HepG2 (cell line): ENCODE measurements around the gene CD44. TPM values are rescaled to one million over a fixed set of nuclear protein-coding genes. Genes with fewer than 3 reads are reported as not detected.

ENCODE experiments used
- ATAC-seq: fragments of 200-7000 bp; cut with Tn5 transposase; 3 replicates; pipeline ENCODE4 v1.9.1; 2020; ENCODE audit warnings: mild to moderate bottlenecking, moderate library complexity
- Bru-seq: library from RNA; stranded (reverse); fragments of 400-500 nt; gene quantifications from one replicate; lab custom pipeline; 2021; lab: Mats Ljungman, UMichigan
- BruChase-seq, 2 experiments: library from RNA; stranded (reverse); fragments of 400-500 nt; gene quantifications; one replicate each; lab custom pipeline; 2021; lab: Mats Ljungman, UMichigan
- BruUV-seq: library from RNA; stranded (reverse); fragments of 400-500 nt; replicated peaks from 2 replicates; lab custom pipeline; 2021; lab: Mats Ljungman, UMichigan
- CTCF ChIA-PET: fragments of 300-600 bp; formaldehyde crosslinking; extraction: SDS; loops from one replicate; lab custom pipeline; 2021; ENCODE audit warnings: low total read pairs, inconsistent platforms, low intra/inter-chr PET ratio; lab: Yijun Ruan, JAX
- POLR2A ChIA-PET: fragments of 350-600 bp; sonication (Branson Sonifier 250); formaldehyde crosslinking; loops from one replicate; lab custom pipeline; 2020; ENCODE audit warnings: antibody characterized with exemption, inconsistent platforms; lab: Yijun Ruan, JAX
- DNase-seq: peaks from one replicate; pipeline ENCODE4 v3.0.0-alpha.2; 2015; ENCODE audit warnings: low spot score
- FAIRE-seq: peaks from 3 replicates; lab custom pipeline; 2011; peaks lifted over from hg19 to GRCh38; lab: Jason Lieb, UNC
- H2AFZ ChIP-seq: one replicate; pipeline ENCODE4 v1.6.1; 2011; ENCODE audit warnings: low read length, inconsistent platforms
- H3K27ac ChIP-seq: fragments of 300-600 bp; 3 replicates; pipeline ENCODE4 v1.8.0; 2011; ENCODE audit warnings: mixed run types, mild to moderate bottlenecking, mixed read lengths, low read length, inconsistent platforms; ENCODE audit not compliant: insufficient read depth; ENCODE audit errors: extremely low read length
- H3K27me3 ChIP-seq, 2 experiments: fragments of 200-600 bp in 1 of 2; 2 replicates in 1 of 2; 3 replicates in 1 of 2; pipeline versions ENCODE4 v1.6.0 to v1.8.0; 2011; ENCODE audit warnings: low read length in 2 of 2, mild to moderate bottlenecking in 2 of 2, moderate library complexity in 2 of 2, inconsistent platforms in 1 of 2; ENCODE audit not compliant: insufficient read depth in 2 of 2, control insufficient read depth in 1 of 2
- H3K36me3 ChIP-seq, 2 experiments: fragments of 200-600 bp in 1 of 2; replicated peaks in 1 of 2; 2 replicates in 1 of 2; 3 replicates in 1 of 2; pipeline versions ENCODE4 v1.5.1 to v1.8.0; 2011; ENCODE audit warnings: low read length in 2 of 2, inconsistent platforms in 1 of 2; ENCODE audit not compliant: insufficient read depth in 2 of 2, control insufficient read depth in 1 of 2
- H3K4me1 ChIP-seq: 2 replicates; pipeline ENCODE4 v1.5.1; 2012; ENCODE audit warnings: low read length, inconsistent platforms; ENCODE audit not compliant: insufficient read depth
- H3K4me2 ChIP-seq: 2 replicates; pipeline ENCODE4 v1.6.0; 2011; ENCODE audit warnings: low read depth, low read length, inconsistent platforms
- H3K4me3 ChIP-seq, 3 experiments: fragments of 200-600 bp in 1 of 3; sonication (generic), shearing (Covaris generic) in 1 of 3; replicated peaks in 1 of 3; 2 replicates each; pipeline ENCODE4 v1.5.1; 2011 to 2016; ENCODE audit warnings: low read length in 3 of 3, inconsistent platforms in 2 of 3, low read depth in 2 of 3, mild to moderate bottlenecking in 2 of 3, control low read depth in 1 of 3, mixed read lengths in 1 of 3; ENCODE audit not compliant: insufficient read depth in 1 of 3
- H3K79me2 ChIP-seq: one replicate; pipeline ENCODE4 v1.6.1; 2011; ENCODE audit warnings: low read length, inconsistent platforms; ENCODE audit not compliant: insufficient read depth
- H3K9ac ChIP-seq: 2 replicates; pipeline ENCODE4 v1.6.0; 2011; ENCODE audit warnings: mild to moderate bottlenecking, low read depth, low read length, inconsistent platforms; ENCODE audit not compliant: insufficient read depth
- H3K9me3 ChIP-seq: 2 replicates; pipeline ENCODE4 v1.5.1; 2012; ENCODE audit warnings: mild to moderate bottlenecking, low read length
- H4K20me1 ChIP-seq: 2 replicates; pipeline ENCODE4 v1.6.0; 2011; ENCODE audit warnings: inconsistent platforms, mild to moderate bottlenecking, low read length, moderate library complexity; ENCODE audit not compliant: insufficient read depth
- MTF2 ChIP-seq: sonication (generic); formaldehyde crosslinking; IDR thresholded peaks from 2 replicates; pipeline ENCODE4 v1.5.0; 2020; ENCODE audit warnings: missing genetic modification reagents, borderline replicate concordance
- WGBS: methylation state at CpG from one replicate; pipeline ENCODE4 v1.1.6; 2017; ENCODE audit warnings: low lambda C conversion rate; 5-methylcytosine and 5-hydroxymethylcytosine counted together
- in situ Hi-C: cut with HindIII; loops from 2 replicates; pipeline ENCODE4 v1.10.0; 2017; ENCODE audit warnings: low pct_unique_long_range_greater_than_20kb; ENCODE audit not compliant: extremely low pct_ligation_motif_present
- intact Hi-C: fragments of 100-400 bp; cut with micrococcal nuclease; formaldehyde crosslinking; loops from one replicate; pipeline ENCODE4 v1.10.0; 2022; ENCODE audit not compliant: unreplicated experiment
- long read RNA-seq, 2 experiments: library from RNA in 1 of 2; library from polyadenylated mRNA in 1 of 2; stranded (forward) in 1 of 2; unstranded in 1 of 2; transcript quantifications; one replicate each; pipeline ENCODE4 v2.0.0, GENCODE V29; 2019 to 2022
- polyA minus RNA-seq, 3 experiments: library from RNA; depleted of rRNA, polyadenylated mRNA; stranded (reverse); fragments of >200 nt; gene quantifications; 2 replicates each; pipeline ENCODE4 v1.2.3, GENCODE V29; 2011; ENCODE audit warnings: low replicate concordance in 1 of 3
- polyA plus RNA-seq, 8 experiments: library from polyadenylated mRNA; depleted of rRNA in 3 of 8; stranded (reverse) in 7 of 8; unstranded in 1 of 8; fragments of >200 nt; fragmentation: Illumina TruSeq in 4 of 8; extraction: Trizol in 4 of 8; gene quantifications; 2 replicates each; pipeline versions ENCODE4 v1.2.1 to v1.2.3, GENCODE V29; 2011 to 2016; ENCODE audit warnings: low read depth in 4 of 8, missing spikeins in 1 of 8, mixed read lengths in 1 of 8; ENCODE audit not compliant: insufficient read depth in 1 of 8
- total RNA-seq, 5 experiments: library from RNA; depleted of rRNA; stranded (reverse); fragments of >200 nt; fragmentation: Illumina TruSeq; extraction: Trizol; gene quantifications; 2 replicates each; pipeline ENCODE4 v1.2.3, GENCODE V29; 2016; ENCODE audit warnings: low read depth in 1 of 5
- TF ChIP-seq, protein P1 (sequence below): sonication (generic); formaldehyde crosslinking; IDR thresholded peaks from 2 replicates; pipeline ENCODE4 v1.5.0; 2020; ENCODE audit warnings: mild to moderate bottlenecking, missing genetic modification reagents

Gene CD44
- total RNA-seq (2016; rRNA removed; fragmentation: Illumina TruSeq; extraction: Trizol) (0.02 TPM in 1 of 2 replicates, not detected in the other), polyA plus RNA-seq (2011; rRNA removed) (0.11 and 0.29 TPM in 2 replicates), polyA minus RNA-seq (2011; rRNA and poly(A)+ RNA removed; ENCODE audit: low replicate concordance) (343 TPM in 1 of 2 replicates, not detected in the other), Bru-seq, nascent RNA (percentile 25 among the genes with signal in this experiment), BruChase-seq, experiment 1, labeled RNA remaining after a 6-hour chase (percentile 29 among the genes with signal in this experiment), BruChase-seq, experiment 2, labeled RNA remaining after a 2-hour chase (percentile 27 among the genes with signal in this experiment)
- not detected in 2 replicates for total RNA-seq (2016; cell fraction: cytosol; rRNA removed; fragmentation: Illumina TruSeq; extraction: Trizol; ENCODE audit: low read depth)
- total RNA-seq (2016; cell fraction: insoluble cytoplasmic fraction; rRNA removed; fragmentation: Illumina TruSeq; extraction: Trizol): not detected in 2 replicates
- total RNA-seq (2016; cell fraction: membrane; rRNA removed; fragmentation: Illumina TruSeq; extraction: Trizol): not detected in 2 replicates
- not detected in 2 replicates for total RNA-seq (2016; cell fraction: nucleus; rRNA removed; fragmentation: Illumina TruSeq; extraction: Trizol)
- 0.16 and 0.21 TPM in 2 replicates for polyA plus RNA-seq (2011; cell fraction: cytosol; rRNA removed)
- not detected in 2 replicates for polyA plus RNA-seq (2011; cell fraction: nucleus; rRNA removed)
- polyA plus RNA-seq (2012): not detected in 2 replicates
- polyA plus RNA-seq (2016; cell fraction: cytosol; fragmentation: Illumina TruSeq; extraction: Trizol; ENCODE audit: low read depth): not detected in 2 replicates
- not detected in 2 replicates for polyA plus RNA-seq (2016; cell fraction: insoluble cytoplasmic fraction; fragmentation: Illumina TruSeq; extraction: Trizol; ENCODE audit: low read depth)
- not detected in 2 replicates for polyA plus RNA-seq (2016; cell fraction: membrane; fragmentation: Illumina TruSeq; extraction: Trizol; ENCODE audit: low read depth)
- not detected in 2 replicates for polyA plus RNA-seq (2016; cell fraction: nucleus; fragmentation: Illumina TruSeq; extraction: Trizol; ENCODE audit: insufficient read depth, low read depth)
- 0.97 TPM in 1 of 2 replicates, not detected in the other for polyA minus RNA-seq (2011; cell fraction: cytosol; rRNA and poly(A)+ RNA removed)
- 0.39 and 0.62 TPM in 2 replicates for polyA minus RNA-seq (2011; cell fraction: nucleus; rRNA and poly(A)+ RNA removed)
- long read RNA-seq, experiment 1: 0 reads
- long read RNA-seq, experiment 2: 0 reads

DNA sequence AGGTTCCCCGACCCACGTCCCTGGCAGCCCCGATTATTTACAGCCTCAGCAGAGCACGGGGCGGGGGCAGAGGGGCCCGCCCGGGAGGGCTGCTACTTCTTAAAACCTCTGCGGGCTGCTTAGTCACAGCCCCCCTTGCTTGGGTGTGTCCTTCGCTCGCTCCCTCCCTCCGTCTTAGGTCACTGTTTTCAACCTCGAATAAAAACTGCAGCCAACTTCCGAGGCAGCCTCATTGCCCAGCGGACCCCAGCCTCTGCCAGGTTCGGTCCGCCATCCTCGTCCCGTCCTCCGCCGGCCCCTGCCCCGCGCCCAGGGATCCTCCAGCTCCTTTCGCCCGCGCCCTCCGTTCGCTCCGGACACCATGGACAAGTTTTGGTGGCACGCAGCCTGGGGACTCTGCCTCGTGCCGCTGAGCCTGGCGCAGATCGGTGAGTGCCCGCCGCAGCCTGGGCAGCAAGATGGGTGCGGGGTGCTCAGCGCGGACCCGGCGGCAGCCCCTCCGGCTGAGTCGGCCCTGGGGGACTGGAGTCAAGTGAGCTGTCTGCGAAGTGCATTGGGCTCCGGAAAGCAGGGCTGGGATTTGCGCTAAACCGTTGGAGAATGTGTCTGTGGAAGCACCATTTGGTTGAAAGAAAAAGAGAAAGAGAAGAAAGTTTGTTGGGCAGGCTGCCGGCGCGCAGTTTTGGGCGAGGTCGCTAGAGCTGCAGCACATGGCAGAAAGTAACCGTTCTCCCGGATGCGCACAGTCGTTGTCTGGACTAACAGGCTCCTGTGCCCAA lies at the start of gene CD44:
CD44 (plus strand) TSS at position 229 of the 779 bp plus-strand sequence; CDS start at position 362, 133 bp downstream.
- H3K79me2 ChIP-seq: no peaks in the 10 kb centered on the region
- no TSS peak for BruUV-seq
- FAIRE-seq: no peak
- 27% methylated on average over 43 of the region's 55 CpGs for WGBS
- ChIA-PET POLR2A (no interaction called here), CTCF (no interaction called here)
- peak within 1 kb of the TSS in 1 of 3 experiments; percentile 23; a peak in 1 of 6 replicates for H3K4me3 ChIP-seq
- no peaks in the 10 kb centered on the region for H4K20me1 ChIP-seq
- H3K27me3 ChIP-seq: peaks cover 4 to 46% of the 10 kb centered on the region in 2 experiments; a peak in 3 of 5 replicates
- H3K4me2 ChIP-seq: peak within 1 kb of the TSS; percentile 36
- no peak within 1 kb of the TSS for H2AFZ ChIP-seq
- H3K9ac ChIP-seq: no peak within 1 kb of the TSS
- ATAC-seq: no peak; the same call in 2 of the 3 replicates
- no peaks in the 10 kb centered on the region for H3K36me3 ChIP-seq
- intact Hi-C loops (no loop called here), in situ Hi-C loops (no loop called here)
- 0 out of 2 replicates have a peak, but pooled peaks have one; percentile 70 for TF ChIP-seq MTF2
- TF ChIP-seq, protein P1, sequence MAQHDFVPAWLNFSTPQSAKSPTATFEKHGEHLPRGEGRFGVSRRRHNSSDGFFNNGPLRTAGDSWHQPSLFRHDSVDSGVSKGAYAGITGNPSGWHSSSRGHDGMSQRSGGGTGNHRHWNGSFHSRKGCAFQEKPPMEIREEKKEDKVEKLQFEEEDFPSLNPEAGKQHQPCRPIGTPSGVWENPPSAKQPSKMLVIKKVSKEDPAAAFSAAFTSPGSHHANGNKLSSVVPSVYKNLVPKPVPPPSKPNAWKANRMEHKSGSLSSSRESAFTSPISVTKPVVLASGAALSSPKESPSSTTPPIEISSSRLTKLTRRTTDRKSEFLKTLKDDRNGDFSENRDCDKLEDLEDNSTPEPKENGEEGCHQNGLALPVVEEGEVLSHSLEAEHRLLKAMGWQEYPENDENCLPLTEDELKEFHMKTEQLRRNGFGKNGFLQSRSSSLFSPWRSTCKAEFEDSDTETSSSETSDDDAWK (CRISPR knock-in tag): no peak
- no peak for DNase-seq
- H3K27ac ChIP-seq: no peak within 1 kb of the TSS
- H3K4me1 ChIP-seq: peaks cover 9% of the 10 kb centered on the region; the same call in 1 of the 2 replicates
- no peaks in the 10 kb centered on the region for H3K9me3 ChIP-seq
